ENCODE measurements around the gene CA7.

Gene CA7

GRCh38 chr16:66810391-66810790 is 33.8 kb upstream of the CA7 start:
- TF ChIP-seq CTCF (IDR thresholded peaks at IDR 0.05; ENCODE audit: control insufficient read depth, insufficient read depth, low read depth, low read length, missing control alignments) = no peak
- DNase-seq (ENCODE audit: low read depth) = no peak
- H3K4me3 ChIP-seq (ENCODE audit: control insufficient read depth, low read depth, low read length) = no peak overlapping the region

GRCh38 chr16:66811043-66811442 is 33.2 kb upstream of the CA7 start:
- H3K4me3 ChIP-seq (ENCODE audit: control insufficient read depth, low read depth, low read length) = no peak overlapping the region
- no peak for TF ChIP-seq CTCF (IDR thresholded peaks at IDR 0.05; ENCODE audit: control insufficient read depth, insufficient read depth, low read depth, low read length, missing control alignments)
- no peak for DNase-seq (ENCODE audit: low read depth)

- no peak for TF ChIP-seq CTCF (IDR thresholded peaks at IDR 0.05; ENCODE audit: control insufficient read depth, insufficient read depth, low read depth, low read length, missing control alignments)
- DNase-seq (ENCODE audit: low read depth) = no peak
- H3K4me3 ChIP-seq (ENCODE audit: control insufficient read depth, low read depth, low read length) = no peak overlapping the region
These were observed 29.5 kb upstream of the CA7 start for GRCh38 chr16:66814734-66815133.

GRCh38 chr16:66824006-66824405 is 20.2 kb upstream of the CA7 start:
- DNase-seq (ENCODE audit: low read depth) = peak; percentile 4
- TF ChIP-seq CTCF (IDR thresholded peaks at IDR 0.05; ENCODE audit: control insufficient read depth, insufficient read depth, low read depth, low read length, missing control alignments) = no peak
- H3K4me3 ChIP-seq (ENCODE audit: control insufficient read depth, low read depth, low read length) = no peak overlapping the region

- peak within 1 kb of the TSS; percentile 60 for H3K4me3 ChIP-seq (ENCODE audit: control insufficient read depth, low read depth, low read length)
These were observed 13.5 kb upstream of the CA7 start, which contains the start of gene NAE1 for GRCh38 chr16:66830422-66831404. TSS of gene NAE1 (minus strand) at chr16:66830976. CDS start at chr16:66830899, 77 bp downstream.

GRCh38 chr16:66832190-66832589 is 12.0 kb upstream of the CA7 start:
- no peak for TF ChIP-seq CTCF (IDR thresholded peaks at IDR 0.05; ENCODE audit: control insufficient read depth, insufficient read depth, low read depth, low read length, missing control alignments)
- DNase-seq (ENCODE audit: low read depth) = no peak
- H3K4me3 ChIP-seq (ENCODE audit: control insufficient read depth, low read depth, low read length) = no peak overlapping the region

More at GRCh38 chr16:66830422-66831404, 13.5 kb upstream of the CA7 start, which contains the start of gene NAE1:
- peak; percentile 27 for DNase-seq (ENCODE audit: low read depth)
- peak; percentile 78 for TF ChIP-seq CTCF (IDR thresholded peaks at IDR 0.05; ENCODE audit: control insufficient read depth, insufficient read depth, low read depth, low read length, missing control alignments)

Data from AG09309 (cell line).